ENCODE results near the gene RAE1. TPM values are rescaled to one million over a fixed set of nuclear protein-coding genes. Genes with fewer than 3 reads are reported as not detected.

The RAE1 gene
- total and polyA plus RNA-seq, 2 donors (not counting 3 experiments of a cell fraction or from before 2014, with no cell fraction given): 34.1 to 55.8 TPM

DNA sequence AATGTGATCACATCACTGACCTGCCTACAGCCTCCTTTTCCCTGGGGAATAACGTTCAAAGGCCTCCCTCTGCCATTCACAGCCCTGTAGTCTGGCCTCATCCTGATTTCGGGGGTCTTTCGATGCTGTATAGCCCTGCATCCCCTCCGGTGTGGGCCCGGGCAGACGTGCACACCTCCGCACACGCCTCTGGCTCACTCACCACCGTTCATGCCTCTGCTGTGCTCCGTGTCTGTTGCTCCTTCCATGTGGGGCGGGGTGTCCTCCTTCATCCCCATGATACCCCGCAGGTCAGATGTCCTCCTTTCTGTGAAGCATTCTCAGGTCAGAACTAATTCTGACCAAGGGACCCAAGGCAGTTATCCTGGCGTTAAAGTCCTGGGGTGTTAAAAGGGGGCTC is 26.3 kb downstream of the RAE1 start:
- FAIRE-seq (no peak), DNase-seq (ENCODE audit: low read depth, low spot score) (no peak)
- H4K20me1 ChIP-seq (replicated peaks; ENCODE audit: control insufficient read depth, extremely low read depth, insufficient read depth, low read length): no peaks in the 10 kb centered on the region
- intact Hi-C loops (cut with micrococcal nuclease) (no loop called here), dilution Hi-C loops (cut with MboI; ENCODE audit: extremely low pct_ligation_motif_present, low sequenced_read_pairs) (no loop called here)
- H3K27me3 ChIP-seq (ENCODE audit: control insufficient read depth in 2 of 2, insufficient read depth in 2 of 2, low read length in 2 of 2): no peaks in the 10 kb centered on the region
- peaks cover 18 to 38% of the 10 kb centered on the region in 2 experiments for H3K36me3 ChIP-seq (ENCODE audit: control insufficient read depth in 2 of 2, extremely low read depth in 1 of 2, insufficient read depth in 2 of 2, low read length in 2 of 2)
- no peaks in the 10 kb centered on the region for H3K4me1 ChIP-seq (ENCODE audit: control insufficient read depth, extremely low read depth, insufficient read depth, low read length)
- H3K79me2 ChIP-seq (ENCODE audit: control insufficient read depth, insufficient read depth, low read length): no peaks in the 10 kb centered on the region
- no peak overlapping the region for H3K9ac ChIP-seq (replicated peaks; ENCODE audit: extremely low read depth, insufficient read depth, low read length)
- no peaks in the 10 kb centered on the region for H3K9me1 ChIP-seq (replicated peaks; ENCODE audit: control insufficient read depth, extremely low read depth, insufficient read depth, low read length)
- no peak overlapping the region for H3K4me3 ChIP-seq (replicated peaks in 1 of 3; ENCODE audit: insufficient read depth in 1 of 3, low read depth in 1 of 3, low read length in 3 of 3)
- ChIA-PET POLR2A (no interaction called here), CTCF (no interaction called here)
- H3K4me2 ChIP-seq (ENCODE audit: insufficient read depth, low read length): no peak overlapping the region
- no peak overlapping the region for H3K27ac ChIP-seq (ENCODE audit: insufficient read depth, low read depth, low read length)
- BruUV-seq (replicated peaks): no TSS peak
- TF ChIP-seq GATA2 (IDR thresholded peaks at IDR 0.05; ENCODE audit: insufficient read depth, insufficient read length, low read depth, low read length) (no peak), EZH2 (IDR thresholded peaks at IDR 0.05; ENCODE audit: borderline replicate concordance, low read depth, low read length, severe bottlenecking) (no peak), POLR2AphosphoS5 (IDR thresholded peaks at IDR 0.05; ENCODE audit: insufficient read depth, low read depth, low read length) (no peak), MAX (IDR thresholded peaks at IDR 0.05; ENCODE audit: insufficient read depth, insufficient read length) (no peak), MYC (IDR thresholded peaks at IDR 0.05; ENCODE audit: low read depth, low read length) (no peak), FOS (IDR thresholded peaks at IDR 0.05; ENCODE audit: borderline replicate concordance, insufficient read depth, low read length) (no peak), POLR2A (IDR thresholded peaks at IDR 0.05; ENCODE audit: low read depth, low read length) (no peak), JUN (IDR thresholded peaks at IDR 0.05; ENCODE audit: borderline replicate concordance, insufficient read depth, insufficient read length, low read depth) (no peak), CTCF (IDR thresholded peaks at IDR 0.05; ENCODE audit: extremely low read depth in 1 of 2, insufficient read depth in 1 of 2, low read depth in 1 of 2, low read length in 2 of 2) (no peak)
- no peaks in the 10 kb centered on the region for H3K9me3 ChIP-seq (replicated peaks; ENCODE audit: control insufficient read depth, insufficient read depth, low read length)
- no peak overlapping the region for H2AFZ ChIP-seq (ENCODE audit: low read depth, low read length)
